ENCODE measurements around the gene MAPK1IP1L. TPM values are rescaled to one million over a fixed set of nuclear protein-coding genes. Genes with fewer than 3 reads are reported as not detected.

The MAPK1IP1L gene
- total and polyA plus RNA-seq, 12 donors: 23.6 to 105 (median 77.2) TPM

DNA sequence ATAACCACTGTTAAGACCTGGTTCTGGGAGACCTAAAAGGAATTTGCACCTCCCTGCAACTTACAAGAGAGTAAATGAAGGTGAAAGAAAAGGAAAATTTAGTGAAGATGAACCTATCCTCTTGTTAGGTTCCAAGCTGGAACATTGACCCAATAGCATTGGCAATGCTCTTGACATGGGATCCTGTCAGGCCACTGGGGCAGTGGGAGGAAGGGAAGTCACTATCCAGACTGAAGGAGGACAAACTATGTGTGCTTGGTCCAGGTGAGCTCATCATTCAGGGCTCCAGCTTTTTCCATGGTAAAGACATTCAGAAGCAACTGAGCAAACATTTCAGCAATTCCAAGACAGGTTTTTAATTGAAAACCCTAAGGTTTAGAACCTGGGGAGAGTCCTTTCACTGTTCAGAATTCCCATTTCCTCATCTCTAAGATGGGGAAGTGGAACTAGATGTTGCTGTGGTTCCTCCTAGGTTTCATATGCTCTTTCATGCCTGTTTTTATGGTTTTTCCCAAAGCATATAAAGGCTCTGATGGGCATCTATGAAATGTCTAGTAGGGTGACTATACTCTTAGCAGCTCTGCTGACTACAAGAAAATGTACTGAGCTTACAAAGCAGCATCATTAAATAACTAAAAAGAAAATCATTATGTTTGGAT lies 33.1 kb downstream of the MAPK1IP1L start:
- intact Hi-C loops (cut with DNase I): loop anchor here in 2 of 10 donors (5.0 kb wide), 1 partner anchor 78 kb away; no protein-coding TSS in a partner anchor
- Histone ChIP-seq H3K27me3 (no peaks in the 10 kb centered on the region), H3K9me3 (no peaks in the 10 kb centered on the region), H3K36me3 (no peaks in the 10 kb centered on the region), H3K4me1 (peaks cover 0 to 8% (median 3%) of the 10 kb centered on the region in 9 donors), H3K4me3 (no peak overlapping the region), H3K27ac (no peak overlapping the region)
- no peak for DNase-seq
- no peak for ATAC-seq
- TF ChIP-seq, protein P1, sequence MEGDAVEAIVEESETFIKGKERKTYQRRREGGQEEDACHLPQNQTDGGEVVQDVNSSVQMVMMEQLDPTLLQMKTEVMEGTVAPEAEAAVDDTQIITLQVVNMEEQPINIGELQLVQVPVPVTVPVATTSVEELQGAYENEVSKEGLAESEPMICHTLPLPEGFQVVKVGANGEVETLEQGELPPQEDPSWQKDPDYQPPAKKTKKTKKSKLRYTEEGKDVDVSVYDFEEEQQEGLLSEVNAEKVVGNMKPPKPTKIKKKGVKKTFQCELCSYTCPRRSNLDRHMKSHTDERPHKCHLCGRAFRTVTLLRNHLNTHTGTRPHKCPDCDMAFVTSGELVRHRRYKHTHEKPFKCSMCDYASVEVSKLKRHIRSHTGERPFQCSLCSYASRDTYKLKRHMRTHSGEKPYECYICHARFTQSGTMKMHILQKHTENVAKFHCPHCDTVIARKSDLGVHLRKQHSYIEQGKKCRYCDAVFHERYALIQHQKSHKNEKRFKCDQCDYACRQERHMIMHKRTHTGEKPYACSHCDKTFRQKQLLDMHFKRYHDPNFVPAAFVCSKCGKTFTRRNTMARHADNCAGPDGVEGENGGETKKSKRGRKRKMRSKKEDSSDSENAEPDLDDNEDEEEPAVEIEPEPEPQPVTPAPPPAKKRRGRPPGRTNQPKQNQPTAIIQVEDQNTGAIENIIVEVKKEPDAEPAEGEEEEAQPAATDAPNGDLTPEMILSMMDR (IDR thresholded peaks at IDR 0.05): no peak

DNA sequence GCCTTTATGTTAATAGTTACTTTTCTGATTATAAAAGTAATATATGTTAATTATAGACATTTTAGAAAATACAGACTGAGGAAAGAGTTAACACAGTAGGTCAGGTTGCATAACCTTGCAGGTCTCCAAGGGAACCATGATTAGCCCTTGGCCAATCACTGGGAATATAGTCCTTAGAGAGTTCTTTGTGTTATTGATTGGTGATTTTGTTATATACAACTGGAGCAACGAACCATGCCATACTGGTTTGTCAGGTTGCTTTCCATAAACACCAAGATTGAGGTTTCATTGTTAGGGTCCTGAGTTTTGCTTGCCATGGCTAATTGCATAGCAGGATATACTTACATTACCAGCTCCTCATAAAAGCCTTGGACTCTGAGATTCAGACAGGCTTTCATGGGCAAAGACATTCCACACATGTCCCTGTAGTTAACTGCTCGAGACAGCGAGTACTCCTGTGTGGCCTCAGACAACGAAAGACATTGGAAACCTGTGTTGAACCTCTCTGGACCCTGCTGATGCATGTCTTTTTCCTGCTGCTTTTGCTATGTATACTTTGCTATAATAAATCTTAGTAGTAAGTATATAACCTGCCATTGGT lies 33.7 kb downstream of the MAPK1IP1L start:
- no peak for DNase-seq
- Histone ChIP-seq H3K4me1 (peaks cover 0 to 13% (median 3%) of the 10 kb centered on the region in 9 donors), H3K27me3 (no peaks in the 10 kb centered on the region), H3K4me3 (no peak overlapping the region), H3K36me3 (no peaks in the 10 kb centered on the region), H3K9me3 (no peaks in the 10 kb centered on the region), H3K27ac (no peak overlapping the region)
- 80 to 84% methylated on average over 4 of the region's 4 CpGs for WGBS, 2 donors
- no peak for ATAC-seq
- TF ChIP-seq, protein P1 (IDR thresholded peaks at IDR 0.05): no peak
- intact Hi-C loops (cut with DNase I): loop anchor here in 2 of 10 donors (5.0 kb wide), 1 partner anchor 77 kb away; no protein-coding TSS in a partner anchor

DNA sequence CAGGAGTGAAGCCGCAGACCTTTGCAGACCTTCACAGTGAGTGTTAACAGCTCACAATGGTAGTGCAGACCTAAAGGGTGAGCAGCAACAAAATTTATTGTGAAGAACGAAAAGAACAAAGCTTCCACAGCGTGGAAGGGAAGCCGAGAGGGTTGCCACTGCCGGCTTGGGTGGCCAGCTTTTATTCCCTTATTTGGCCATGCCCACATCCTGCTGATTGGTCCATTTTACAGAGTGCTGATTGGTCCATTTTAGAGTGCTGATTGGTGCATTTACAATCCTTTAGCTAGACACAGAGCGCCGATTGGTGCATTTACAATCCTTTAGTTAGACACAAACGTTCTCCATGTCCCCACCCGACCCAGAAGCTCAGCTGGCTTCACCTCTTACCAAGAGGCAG lies 35.5 kb downstream of the MAPK1IP1L start:
- Histone ChIP-seq H3K9me3 (no peaks in the 10 kb centered on the region), H3K27me3 (no peaks in the 10 kb centered on the region), H3K27ac (no peak overlapping the region), H3K36me3 (no peaks in the 10 kb centered on the region), H3K4me3 (no peak overlapping the region), H3K4me1 (peaks cover 0 to 14% (median 3%) of the 10 kb centered on the region in 9 donors)
- TF ChIP-seq, protein P1 (IDR thresholded peaks at IDR 0.05): no peak
- 88 to 92% methylated on average over 9 of the region's 9 CpGs for WGBS, 2 donors
- intact Hi-C loops (cut with DNase I): loop anchor here in 2 of 10 donors (5.0 kb wide), 1 partner anchor 75 kb away; no protein-coding TSS in a partner anchor
- ATAC-seq (no peak), DNase-seq (no peak)

DNA sequence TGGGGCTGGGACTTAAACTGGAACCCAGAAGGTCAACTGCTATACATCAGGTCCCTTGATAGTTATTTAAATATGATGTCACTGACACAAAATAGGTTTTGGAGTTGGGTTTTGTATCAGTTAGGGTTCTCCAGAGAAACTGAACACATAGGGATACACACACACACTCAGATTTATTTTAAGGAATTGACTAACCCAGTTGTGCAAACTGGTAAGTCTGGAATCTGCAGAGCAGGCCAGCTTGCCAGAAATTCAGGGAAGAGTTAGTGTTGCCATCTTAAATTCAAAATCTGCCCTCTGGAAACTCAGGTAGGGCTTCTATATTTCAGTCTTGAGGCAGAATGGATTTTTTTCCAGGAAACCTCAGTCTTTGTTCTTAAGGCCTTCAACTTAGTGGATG lies 36.9 kb downstream of the MAPK1IP1L start:
- Histone ChIP-seq H3K4me3 (no peak overlapping the region), H3K27me3 (no peaks in the 10 kb centered on the region), H3K4me1 (peaks cover 0 to 21% (median 3%) of the 10 kb centered on the region in 9 donors), H3K36me3 (no peaks in the 10 kb centered on the region), H3K9me3 (no peaks in the 10 kb centered on the region), H3K27ac (no peak overlapping the region)
- TF ChIP-seq, protein P1 (IDR thresholded peaks at IDR 0.05): no peak
- intact Hi-C loops (cut with DNase I): loop anchor here in 5 of 10 donors (2.0 to 5.0 kb wide), 4 partner anchors 44 to 74 kb away; no protein-coding TSS in a partner anchor
- ATAC-seq: no peak
- no peak for DNase-seq
